Measurements from ENCODE around the gene MAU2.
"Not testable (repeated sequence)": the region's sequence is repeated elsewhere in the genome, so short reads cannot be mapped to it uniquely, and the experiment has no call there.

MAU2 gene

DNA sequence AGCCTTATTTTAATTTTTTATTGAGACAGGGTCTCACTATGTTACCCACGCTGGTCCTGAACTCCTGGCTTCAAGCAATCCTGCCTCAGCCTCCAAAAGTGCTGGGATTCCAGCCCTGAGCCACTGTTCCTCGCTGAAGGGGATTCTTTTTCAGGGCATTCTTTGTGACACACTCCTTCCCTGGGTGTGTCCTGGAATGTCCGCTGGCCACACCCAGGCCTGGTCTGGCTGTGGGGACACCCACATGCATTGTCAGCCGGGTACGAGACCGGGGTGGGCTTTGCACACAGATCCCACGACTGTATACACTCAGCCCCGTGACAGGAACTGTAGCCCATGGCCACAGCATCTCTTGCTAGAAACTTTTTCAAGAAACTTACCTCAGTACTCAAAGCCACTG, 50.4 kb downstream of the MAU2 start:
- Mint-ChIP-seq H3K4me3 (no peak overlapping the region), H3K27me3 (no peaks in the 10 kb centered on the region), H3K9me3 (no peaks in the 10 kb centered on the region), H3K36me3 (no peaks in the 10 kb centered on the region), H3K27ac (no peak overlapping the region), H3K4me1 (peaks cover 7 to 13% of the 10 kb centered on the region in 2 donors)
- DNase-seq (no peak), ATAC-seq (replicated peaks) (no peak)

DNA sequence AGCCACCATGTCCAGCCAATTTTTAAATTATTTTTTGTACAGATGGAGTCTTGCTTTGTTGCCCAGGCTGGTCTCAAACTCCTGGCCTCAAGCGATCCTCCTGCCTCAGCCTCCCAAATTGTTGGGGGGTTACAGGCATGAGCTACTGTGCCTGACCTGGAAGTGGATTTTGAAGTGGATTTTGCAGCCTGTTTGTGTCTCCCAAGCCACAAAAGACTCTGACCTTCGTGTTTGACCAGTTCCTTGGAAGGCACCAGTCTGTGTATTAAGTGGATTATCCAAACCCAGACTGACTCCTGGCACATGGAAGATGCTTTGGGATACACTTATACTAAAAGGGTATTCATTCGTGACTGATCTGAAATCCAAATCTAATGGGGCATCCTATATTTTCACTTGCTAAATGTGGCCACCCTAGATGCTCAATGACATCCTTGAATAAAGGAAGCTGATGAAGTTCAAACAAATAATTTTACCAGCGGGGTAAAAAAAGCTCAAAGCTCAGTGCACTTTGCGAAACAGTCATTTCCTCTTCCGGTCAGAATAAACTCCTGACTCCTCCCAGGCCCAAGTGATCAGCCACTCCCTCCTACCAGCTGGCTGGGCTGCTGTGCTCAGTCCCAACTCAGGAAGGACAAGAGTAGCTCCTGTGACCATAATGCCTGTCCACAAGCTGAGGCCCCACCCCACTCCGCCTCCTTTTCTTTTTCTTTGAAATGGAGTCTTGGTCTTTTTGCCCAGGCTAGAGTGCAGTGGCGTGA, 52.2 kb downstream of the MAU2 start:
- DNase-seq, result peak; percentile 39
- Mint-ChIP-seq H3K9me3 (no peaks in the 10 kb centered on the region), H3K27me3 (no peaks in the 10 kb centered on the region), H3K27ac (peak overlapping the region; percentile 85), H3K36me3 (no peaks in the 10 kb centered on the region), H3K4me3 (peak overlapping the region; percentile 67 to 70), H3K4me1 (peaks cover 0 to 8% of the 10 kb centered on the region in 2 donors)
- ATAC-seq (replicated peaks), result peak; percentile 98 to 99

DNA sequence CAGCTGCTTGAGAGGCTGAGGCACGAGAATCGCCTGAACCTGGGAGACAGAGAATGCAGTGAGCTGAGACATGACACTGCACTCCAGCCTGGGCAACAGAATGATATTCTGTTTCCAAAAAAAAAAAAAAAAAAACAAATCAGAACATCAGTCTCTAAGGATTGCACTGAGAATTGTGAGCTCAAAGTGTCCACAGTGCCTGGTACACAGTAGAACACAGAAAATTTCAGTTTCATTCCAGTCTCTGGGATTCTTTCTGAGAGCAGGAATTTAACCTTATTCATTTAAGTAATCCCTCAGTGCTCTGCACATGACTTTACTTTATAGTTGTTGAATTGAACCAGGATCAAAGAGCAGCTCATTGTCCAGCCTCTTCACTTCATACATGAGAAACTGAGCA, 58.9 kb downstream of the MAU2 start:
- Mint-ChIP-seq H3K9me3 (no peaks in the 10 kb centered on the region), H3K36me3 (no peaks in the 10 kb centered on the region), H3K4me3 (no peak overlapping the region), H3K27me3 (no peaks in the 10 kb centered on the region), H3K27ac (no peak overlapping the region), H3K4me1 (peaks cover 13 to 17% of the 10 kb centered on the region in 2 donors)
- no peak for DNase-seq
- ATAC-seq (replicated peaks), result no peak

DNA sequence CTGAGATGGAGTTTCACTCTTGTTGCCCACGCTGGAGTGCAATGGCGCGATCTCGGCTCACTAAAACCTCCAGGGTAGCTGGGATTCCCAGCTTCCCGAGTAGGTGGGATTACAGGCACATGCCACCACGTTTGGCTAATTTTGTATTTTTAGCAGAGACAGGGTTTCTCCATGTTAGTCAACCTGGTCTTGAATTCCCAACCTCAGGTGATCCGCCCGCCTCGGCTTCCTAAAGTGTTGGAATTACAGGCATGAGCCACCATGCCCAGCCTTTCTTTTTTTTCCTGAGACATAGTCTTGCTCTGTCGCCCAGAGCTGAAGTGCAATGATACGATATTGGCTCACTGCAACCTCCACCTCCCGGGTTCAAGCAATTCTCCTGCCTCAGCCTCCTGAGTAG, 59.7 kb downstream of the MAU2 start:
- DNase-seq; H3K9me3 Mint-ChIP-seq; H3K27ac Mint-ChIP-seq; H3K4me3 Mint-ChIP-seq; H3K27me3 Mint-ChIP-seq; ATAC-seq (replicated peaks); H3K36me3 Mint-ChIP-seq: not testable (repeated sequence)
- H3K4me1 Mint-ChIP-seq, result peaks cover 13 to 22% of the 10 kb centered on the region in 2 donors

DNA sequence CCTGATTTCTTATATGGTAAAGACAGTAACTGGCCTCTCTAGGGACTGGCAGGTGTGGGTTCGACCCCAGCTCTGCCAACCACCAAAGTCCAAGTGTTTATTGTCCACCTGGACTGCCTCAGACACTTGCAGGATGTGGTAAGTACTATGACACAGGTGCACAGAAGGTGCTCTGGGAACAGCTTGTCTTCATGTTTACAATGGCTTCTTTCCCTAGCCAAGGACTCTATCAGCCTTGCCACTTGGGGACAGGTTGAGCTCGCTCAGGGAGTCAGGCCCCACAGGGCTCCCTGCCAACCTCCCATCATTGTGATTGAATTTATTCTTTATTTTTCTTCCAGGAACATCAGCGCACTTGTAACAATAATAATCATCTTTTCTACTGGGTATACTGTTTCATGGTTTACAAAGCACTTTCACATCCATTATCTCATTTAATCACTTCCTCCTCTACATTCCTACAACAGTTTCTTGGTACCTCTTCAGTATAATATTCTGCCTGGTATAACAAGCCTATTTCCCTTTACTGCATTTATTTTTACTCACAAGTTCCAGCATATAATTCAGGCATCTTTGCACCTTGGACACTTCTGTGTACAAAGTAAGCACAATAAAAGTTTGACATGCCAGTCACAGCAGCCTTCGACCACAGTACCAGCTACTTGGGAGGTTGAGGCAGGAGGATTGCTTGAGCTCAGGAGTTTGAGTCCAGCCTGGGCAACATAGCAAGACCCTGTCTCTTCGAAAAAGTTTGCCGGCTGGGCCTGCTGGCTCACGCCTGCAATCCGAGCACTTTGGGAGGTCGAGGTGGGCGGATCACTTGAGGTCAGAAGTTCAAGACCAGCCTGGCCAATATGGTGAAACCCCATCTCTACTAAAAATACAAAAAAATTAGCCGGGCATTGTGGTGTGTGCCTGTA, 60.6 kb downstream of the MAU2 start:
- ATAC-seq (replicated peaks) (no peak), DNase-seq (no peak)
- no peaks in the 10 kb centered on the region for H3K27me3 Mint-ChIP-seq
- H3K9me3 Mint-ChIP-seq, result no peaks in the 10 kb centered on the region
- H3K4me1 Mint-ChIP-seq, result peaks cover 13 to 22% of the 10 kb centered on the region in 2 donors
- no peak overlapping the region for H3K27ac Mint-ChIP-seq
- no peak overlapping the region for H3K4me3 Mint-ChIP-seq
- H3K36me3 Mint-ChIP-seq, result peaks cover 0 to 1% of the 10 kb centered on the region in 2 donors

DNA sequence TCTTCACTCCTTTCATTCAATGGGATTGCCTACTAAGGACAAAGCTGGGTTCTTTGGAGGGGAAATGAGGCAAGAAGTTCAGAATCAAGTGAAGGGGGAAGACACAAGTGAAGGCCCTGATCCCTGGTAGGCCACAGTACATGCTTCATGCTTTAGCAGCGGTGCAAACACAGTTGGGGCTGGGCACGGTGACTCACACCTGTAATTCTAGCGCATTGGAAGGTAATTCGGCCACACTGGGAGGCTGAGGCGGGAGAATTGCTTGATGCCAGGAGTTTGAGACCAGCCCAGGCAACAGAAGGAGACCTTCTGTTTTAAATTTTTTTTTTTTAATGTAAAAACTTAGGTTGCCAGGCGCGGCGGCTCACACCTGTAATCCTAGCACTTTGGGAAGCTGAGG, 61.5 kb downstream of the MAU2 start:
- Mint-ChIP-seq H3K9me3 (no peaks in the 10 kb centered on the region), H3K27me3 (no peaks in the 10 kb centered on the region), H3K27ac (peak overlapping the region; percentile 42), H3K4me1 (peaks cover 19 to 30% of the 10 kb centered on the region in 2 donors), H3K36me3 (peaks cover 0 to 5% of the 10 kb centered on the region in 2 donors), H3K4me3 (no peak overlapping the region)
- no peak for DNase-seq
- ATAC-seq (replicated peaks), result no peak

DNA sequence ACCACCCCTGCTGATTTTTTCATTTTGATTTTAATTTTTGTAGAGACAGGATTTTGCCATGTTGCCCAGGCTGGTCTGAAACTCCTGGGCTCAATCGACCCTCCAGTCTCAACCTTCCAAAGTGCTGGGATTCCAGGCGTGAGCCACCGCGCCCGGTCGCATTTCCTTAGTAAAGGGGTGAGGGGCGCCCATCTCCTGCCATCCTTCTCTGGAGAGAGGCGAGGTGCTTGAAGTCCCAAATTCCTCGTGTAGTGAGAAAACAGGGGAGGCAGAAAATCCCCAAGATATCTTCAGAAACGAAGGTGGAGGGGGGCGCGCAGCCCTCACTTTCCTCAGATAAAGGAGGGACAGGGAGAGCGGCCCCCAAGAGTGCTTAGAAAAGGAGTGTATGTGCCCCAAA, 63.9 kb downstream of the MAU2 start:
- H3K4me1 Mint-ChIP-seq, result peaks cover 36 to 54% of the 10 kb centered on the region in 2 donors
- H3K27me3 Mint-ChIP-seq, result no peaks in the 10 kb centered on the region
- H3K9me3 Mint-ChIP-seq, result no peaks in the 10 kb centered on the region
- DNase-seq, result no peak
- H3K27ac Mint-ChIP-seq, result peak overlapping the region; percentile 84
- H3K4me3 Mint-ChIP-seq, result peak overlapping the region; percentile 85 to 95
- H3K36me3 Mint-ChIP-seq, result peaks cover 9 to 10% of the 10 kb centered on the region in 2 donors
- no peak for ATAC-seq (replicated peaks)

DNA sequence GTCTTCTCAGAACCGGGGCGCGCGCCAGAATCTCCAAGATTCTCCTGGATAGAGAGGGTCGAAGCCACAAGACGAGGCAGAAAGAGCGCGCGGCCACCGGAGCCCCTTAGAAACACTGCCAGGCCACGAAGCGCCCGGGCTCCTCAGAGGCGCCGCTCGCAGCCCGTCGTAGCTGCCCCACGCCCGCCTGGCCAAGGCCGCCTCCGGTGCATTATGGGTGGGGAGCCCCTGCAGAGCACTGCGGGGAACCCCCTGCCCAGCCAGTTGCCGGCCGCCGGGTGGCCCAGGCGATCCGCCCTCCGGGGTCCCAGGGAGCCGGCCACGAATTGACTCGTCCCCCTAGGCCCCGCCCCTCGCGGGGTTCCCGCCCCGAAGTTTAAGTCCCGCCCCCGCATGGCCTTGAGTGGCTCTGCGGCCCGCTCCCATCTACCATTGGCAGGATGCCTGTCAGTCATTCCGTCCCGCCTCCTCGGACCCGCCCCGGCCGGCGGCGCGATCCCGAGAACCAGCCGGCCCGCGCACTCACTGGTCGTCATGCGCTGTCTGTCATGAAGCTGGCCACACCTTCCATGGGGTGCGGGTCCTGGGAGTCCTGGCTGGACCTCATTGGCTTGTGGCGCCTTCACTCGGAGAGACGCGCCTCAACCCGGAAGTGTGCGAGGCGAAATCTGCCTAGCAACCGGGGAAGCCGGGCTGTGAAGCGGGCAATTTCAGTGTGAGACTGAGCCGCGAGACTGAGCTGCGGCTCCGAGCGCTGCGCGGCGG, 64.7 kb downstream of the MAU2 start:
- Mint-ChIP-seq H3K4me3 (peak overlapping the region; percentile 85 to 95), H3K36me3 (peaks cover 9 to 15% of the 10 kb centered on the region in 2 donors), H3K9me3 (no peaks in the 10 kb centered on the region), H3K4me1 (peaks cover 39 to 62% of the 10 kb centered on the region in 2 donors), H3K27me3 (no peaks in the 10 kb centered on the region), H3K27ac (peak overlapping the region; percentile 90)
- peak; percentile 100 for DNase-seq
- ATAC-seq (replicated peaks), result peak; percentile 91 to 92

DNA sequence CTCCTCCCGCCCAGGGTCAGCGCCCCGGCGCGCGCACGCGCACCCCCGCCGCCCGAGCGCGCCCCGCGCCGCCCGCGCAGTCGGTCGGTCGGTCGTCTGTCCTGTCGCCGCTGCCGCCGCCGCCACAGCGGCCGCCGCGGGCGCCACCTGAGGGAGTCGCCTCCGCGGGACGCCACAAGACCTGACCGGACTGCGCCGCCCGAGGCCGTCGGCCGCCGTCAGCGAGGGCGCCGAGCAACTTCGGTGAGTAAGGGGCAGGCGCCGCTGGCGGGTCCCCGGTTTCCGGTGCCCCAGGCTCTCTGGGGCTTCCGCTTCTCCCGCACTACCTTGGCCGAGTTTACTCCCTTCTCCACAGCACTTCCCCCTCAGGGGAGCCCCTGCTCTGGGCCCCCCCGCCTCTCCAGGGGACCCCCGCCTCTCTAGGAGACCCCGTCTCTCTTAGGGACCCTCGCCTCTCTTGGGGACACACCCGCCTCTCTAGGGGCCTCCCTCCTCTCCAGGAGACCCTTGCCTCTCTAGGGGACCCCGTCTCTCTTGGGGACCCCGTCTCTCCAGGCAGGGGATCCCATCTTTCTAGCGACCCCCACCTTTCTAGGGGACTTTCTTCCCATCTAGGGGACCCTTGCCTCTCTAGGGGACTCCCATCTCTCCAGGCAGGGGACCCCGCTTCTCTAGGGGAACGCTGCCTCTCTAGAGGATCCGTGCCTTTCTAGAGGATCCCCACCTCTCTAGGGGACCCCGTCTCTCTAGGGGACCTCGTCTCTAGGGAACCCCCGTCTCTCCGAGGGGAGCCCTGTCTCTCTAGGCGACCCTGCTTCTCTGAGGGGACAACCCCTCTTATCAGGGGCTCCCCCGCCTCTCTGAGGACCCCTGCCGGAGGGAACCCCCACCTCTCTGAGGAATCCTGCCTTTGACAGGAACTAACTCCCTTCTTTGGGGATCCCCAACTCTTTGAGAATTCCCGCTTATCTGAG, 65.6 kb downstream of the MAU2 start:
- H3K27ac Mint-ChIP-seq, result peak overlapping the region; percentile 96
- DNase-seq, result no peak
- H3K4me1 Mint-ChIP-seq, result peaks cover 42 to 67% of the 10 kb centered on the region in 2 donors
- peak; percentile 27 to 37 for ATAC-seq (replicated peaks)
- H3K27me3 Mint-ChIP-seq, result no peaks in the 10 kb centered on the region
- H3K36me3 Mint-ChIP-seq, result peaks cover 9 to 18% of the 10 kb centered on the region in 2 donors
- H3K9me3 Mint-ChIP-seq, result no peaks in the 10 kb centered on the region
- peak overlapping the region; percentile 95 to 96 for H3K4me3 Mint-ChIP-seq

DNA sequence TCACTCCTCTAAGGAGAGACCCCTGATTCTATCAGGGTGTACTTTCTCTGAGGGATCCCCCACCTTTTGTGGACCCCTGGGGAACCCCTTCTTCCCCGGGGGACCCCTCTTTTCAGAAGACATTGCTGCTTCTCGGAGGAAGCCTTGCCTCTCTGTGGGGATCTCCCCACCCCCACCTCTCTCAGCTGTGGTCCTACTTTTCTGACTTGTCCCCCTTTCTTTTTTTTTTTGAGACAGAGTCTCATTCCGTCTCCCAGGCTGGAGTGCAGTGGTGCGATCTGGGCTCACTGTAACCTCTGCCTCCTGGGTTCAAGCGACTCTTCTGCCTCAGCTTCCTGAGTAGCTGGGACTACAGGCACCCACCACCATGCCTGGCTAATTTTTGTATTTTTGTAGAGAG, 66.5 kb downstream of the MAU2 start:
- peaks cover 9 to 18% of the 10 kb centered on the region in 2 donors for H3K36me3 Mint-ChIP-seq
- no peak for DNase-seq
- peak overlapping the region; percentile 95 to 96 for H3K4me3 Mint-ChIP-seq
- no peak for ATAC-seq (replicated peaks)
- peak overlapping the region; percentile 96 for H3K27ac Mint-ChIP-seq
- H3K9me3 Mint-ChIP-seq, result no peaks in the 10 kb centered on the region
- H3K27me3 Mint-ChIP-seq, result no peaks in the 10 kb centered on the region
- peaks cover 37 to 67% of the 10 kb centered on the region in 2 donors for H3K4me1 Mint-ChIP-seq

DNA sequence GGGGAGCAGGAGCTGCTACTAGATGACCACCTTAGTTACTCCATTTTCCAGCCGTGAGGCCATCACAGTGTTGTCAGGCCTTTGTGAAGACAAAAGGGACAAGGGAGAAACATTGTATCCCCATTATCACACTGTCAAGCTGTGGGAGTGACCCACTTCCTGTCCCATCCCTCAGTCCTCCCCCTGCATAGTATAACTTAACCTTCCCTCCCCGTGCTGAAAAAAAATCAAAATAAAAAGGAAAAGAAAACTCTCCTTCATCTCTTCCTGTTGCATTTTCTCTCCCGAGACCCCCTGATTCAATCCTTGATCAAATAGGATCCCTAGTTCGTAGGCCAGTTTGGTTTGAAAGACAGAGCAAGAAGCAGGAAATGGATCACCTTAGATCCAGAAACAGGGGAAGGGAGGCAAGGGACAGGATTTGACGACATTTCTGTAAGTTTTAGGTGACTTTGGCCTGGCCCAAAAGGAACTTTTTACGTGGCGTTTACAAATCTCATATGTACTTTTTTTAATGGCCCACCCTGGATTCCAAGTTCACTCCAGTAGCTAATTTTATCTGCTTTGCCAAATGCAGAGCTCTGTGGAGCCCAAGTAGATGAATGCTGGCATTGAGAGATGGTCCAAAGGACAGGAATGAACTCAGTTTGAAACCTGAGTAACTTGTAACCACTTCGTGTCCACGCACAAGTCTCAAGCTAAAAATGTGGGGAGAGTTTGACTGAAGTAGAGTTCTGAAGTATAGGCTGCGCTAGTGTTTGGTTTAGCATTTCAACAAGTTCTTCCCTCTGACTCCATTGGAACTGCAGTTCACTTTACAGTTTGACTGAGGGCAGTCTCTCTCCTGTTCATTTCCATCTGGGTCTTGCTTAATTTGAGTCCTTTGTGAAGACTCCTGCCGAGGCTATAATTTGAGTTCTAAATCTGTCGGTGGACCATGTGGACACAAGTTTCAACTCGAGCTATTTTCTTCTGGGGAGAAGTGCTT, 68.2 kb downstream of the MAU2 start:
- H3K27me3 Mint-ChIP-seq, result no peaks in the 10 kb centered on the region
- H3K4me3 Mint-ChIP-seq, result no peak overlapping the region
- ATAC-seq (replicated peaks) (no peak), DNase-seq (no peak)
- peak overlapping the region; percentile 59 for H3K27ac Mint-ChIP-seq
- peaks cover 9 to 18% of the 10 kb centered on the region in 2 donors for H3K36me3 Mint-ChIP-seq
- H3K9me3 Mint-ChIP-seq, result no peaks in the 10 kb centered on the region
- peaks cover 35 to 76% of the 10 kb centered on the region in 2 donors for H3K4me1 Mint-ChIP-seq

DNA sequence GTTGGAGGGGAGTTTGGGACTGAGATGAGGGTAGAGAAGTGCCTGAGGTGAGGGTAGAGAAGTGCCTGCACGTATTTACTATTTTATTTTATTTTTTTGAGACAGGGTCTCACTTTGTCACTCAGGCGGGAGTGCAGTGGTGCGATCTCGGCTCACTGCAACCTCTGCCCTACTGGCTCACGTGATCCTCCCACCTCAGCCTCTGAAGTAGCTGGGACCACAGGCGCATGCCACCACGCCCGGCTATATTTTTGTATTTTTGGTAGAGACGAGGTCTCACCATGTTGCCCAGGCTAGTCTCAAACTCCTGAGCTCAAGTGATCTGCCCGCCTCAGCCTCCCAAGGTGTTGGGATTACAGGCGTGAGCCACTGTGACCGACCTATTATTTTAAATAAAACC, 69.1 kb downstream of the MAU2 start:
- H3K4me1 Mint-ChIP-seq, result peaks cover 36 to 74% of the 10 kb centered on the region in 2 donors
- not testable (repeated sequence) for ATAC-seq (replicated peaks)

More for the DNA sequence above, 69.1 kb downstream of the MAU2 start:
- H3K36me3 Mint-ChIP-seq, result peaks cover 9 to 21% of the 10 kb centered on the region in 2 donors
- H3K27ac Mint-ChIP-seq, H3K27me3 Mint-ChIP-seq, DNase-seq, H3K4me3 Mint-ChIP-seq, H3K9me3 Mint-ChIP-seq: not testable (repeated sequence)

Data from stimulated activated naive B cell treated with anti-CD40 and anti-IgM and Interleukin-4, amounts not matched to agents 10 μg/mL and 1 μg/mL and 100 μg/mL, for 72 hours (primary cell).